Kasumi-1 (cell line): ENCODE results near the gene ERVK3-1.
"Not testable (repeated sequence)": the region's sequence is repeated elsewhere in the genome, so short reads cannot be mapped to it uniquely, and the experiment has no call there.

Source experiments
- DNase-seq, 2 experiments: peaks; one replicate each; lab custom pipeline; 2025; lab: John Stamatoyannopoulos, UW

ERVK3-1 gene, protein sequence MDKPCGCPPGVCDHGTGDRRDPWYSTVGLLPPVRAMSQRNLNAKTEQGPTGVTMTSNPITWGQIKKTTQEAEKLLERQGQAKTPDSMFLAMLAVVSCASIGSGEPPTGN

GRCh38 chr19:58305065-58305931, at the start of gene ERVK3-1:
ERVK3-1 (plus strand) TSS chr19:58305377; CDS start chr19:58312169, 6,792 bp downstream.
- DNase-seq, result peak; percentile 97 to 98

- DNase-seq, result not testable (repeated sequence)
Observed at GRCh38 chr19:58258259-58258658, 46.9 kb upstream of the ERVK3-1 start.

DNA sequence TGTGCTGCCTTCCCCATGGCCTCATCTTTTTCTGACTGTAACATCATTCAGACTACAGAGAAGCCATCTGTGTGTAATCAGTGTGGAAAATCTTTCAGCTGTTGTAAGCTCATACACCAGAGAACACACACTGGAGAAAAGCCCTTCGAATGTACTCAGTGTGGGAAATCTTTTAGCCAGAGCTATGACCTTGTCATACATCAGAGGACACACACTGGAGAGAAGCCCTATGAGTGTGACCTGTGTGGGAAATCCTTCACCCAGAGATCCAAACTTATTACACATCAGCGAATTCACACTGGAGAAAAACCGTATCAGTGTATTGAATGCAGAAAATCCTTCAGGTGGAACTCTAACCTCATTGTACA, 43.6 kb upstream of the ERVK3-1 start:
- no peak for DNase-seq

- DNase-seq, result no peak
Observed at GRCh38 chr19:58261968-58262921, 42.9 kb upstream of the ERVK3-1 start.

GRCh38 chr19:58262922-58263296, 42.3 kb upstream of the ERVK3-1 start:
- no peak for DNase-seq

GRCh38 chr19:58265100-58265499, 40.1 kb upstream of the ERVK3-1 start:
- no peak for DNase-seq

GRCh38 chr19:58268344-58268743, 36.8 kb upstream of the ERVK3-1 start:
- peak in 1 of 2 experiments; percentile 3 for DNase-seq

- DNase-seq, result no peak
Observed at GRCh38 chr19:58274771-58275201, 30.4 kb upstream of the ERVK3-1 start.

DNA sequence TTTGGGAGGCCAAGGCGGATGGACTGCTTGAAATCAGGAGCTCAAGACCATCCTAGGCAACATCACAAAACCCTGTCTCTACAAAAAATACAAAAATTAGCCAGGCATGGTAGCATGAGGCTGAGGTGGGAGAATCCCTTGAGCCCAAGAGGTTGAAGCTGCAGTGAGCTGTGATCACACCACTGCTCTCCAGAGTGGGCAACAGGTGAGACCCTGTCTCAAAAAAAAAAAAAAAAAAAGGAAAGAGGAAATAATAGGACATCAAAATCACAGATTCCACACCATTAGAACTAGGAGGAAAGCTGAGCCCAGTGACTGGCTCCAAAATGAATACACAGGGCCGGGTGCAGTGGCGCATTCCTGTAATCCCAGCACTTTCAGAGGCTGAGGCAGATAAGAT, 29.6 kb upstream of the ERVK3-1 start:
- DNase-seq, result no peak

DNA sequence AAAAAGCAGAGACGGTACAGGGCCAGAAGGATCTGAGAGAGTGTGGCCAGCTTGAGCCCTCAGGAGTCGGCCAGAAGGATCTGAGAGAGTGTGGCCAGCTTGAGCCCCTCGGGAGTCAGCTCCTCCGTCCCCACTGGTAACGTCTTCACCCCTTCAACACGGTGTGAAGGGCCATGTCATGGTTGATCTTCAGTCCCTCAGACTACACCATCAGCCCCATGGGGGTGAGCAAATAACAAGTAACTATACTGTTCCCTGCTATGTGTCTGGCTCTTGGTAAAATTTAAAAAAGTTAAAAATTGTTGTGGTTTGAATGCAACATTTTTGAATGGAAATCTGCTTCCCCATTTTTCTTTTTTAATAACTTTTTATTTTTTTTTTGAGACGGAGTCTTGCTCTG, 28.0 kb upstream of the ERVK3-1 start:
- DNase-seq, result no peak

DNA sequence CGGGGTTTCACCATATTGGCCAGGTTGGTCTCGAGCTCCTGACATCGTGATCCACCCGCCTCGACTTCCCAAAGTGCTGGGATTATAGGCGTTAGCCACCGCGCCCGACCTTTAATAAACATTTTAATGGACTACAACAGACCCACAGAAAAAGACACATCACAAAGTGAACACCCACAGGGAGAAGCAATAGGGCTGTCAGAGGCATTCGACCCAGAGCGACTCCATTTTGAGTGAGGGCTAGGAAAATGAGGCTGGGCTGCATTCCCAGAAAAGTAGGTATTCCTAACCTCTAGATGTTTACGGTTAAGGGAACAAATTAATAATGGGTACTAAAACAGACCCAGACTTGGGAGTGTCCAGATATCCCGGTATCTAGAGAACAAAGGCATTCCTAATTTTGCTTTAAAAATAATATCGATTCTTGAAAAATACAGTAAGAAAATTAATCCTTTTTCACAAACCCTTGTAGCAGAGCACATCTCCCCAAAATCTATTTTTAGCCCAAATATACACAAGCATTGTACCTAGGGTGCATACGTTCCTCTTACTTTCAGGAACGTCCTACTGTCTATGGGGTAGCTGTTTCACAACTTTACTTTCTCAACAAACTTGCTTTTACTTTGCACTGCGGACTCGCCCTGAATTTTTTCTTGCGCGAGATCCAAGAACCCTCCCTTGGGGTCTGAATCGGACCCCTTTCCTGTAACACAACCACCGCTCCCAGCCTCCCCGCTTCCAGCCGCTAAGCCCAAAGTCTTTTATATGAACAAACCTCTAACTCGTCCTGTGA, 27.2 kb upstream of the ERVK3-1 start:
- peak in 1 of 2 experiments; percentile 72 for DNase-seq

DNA sequence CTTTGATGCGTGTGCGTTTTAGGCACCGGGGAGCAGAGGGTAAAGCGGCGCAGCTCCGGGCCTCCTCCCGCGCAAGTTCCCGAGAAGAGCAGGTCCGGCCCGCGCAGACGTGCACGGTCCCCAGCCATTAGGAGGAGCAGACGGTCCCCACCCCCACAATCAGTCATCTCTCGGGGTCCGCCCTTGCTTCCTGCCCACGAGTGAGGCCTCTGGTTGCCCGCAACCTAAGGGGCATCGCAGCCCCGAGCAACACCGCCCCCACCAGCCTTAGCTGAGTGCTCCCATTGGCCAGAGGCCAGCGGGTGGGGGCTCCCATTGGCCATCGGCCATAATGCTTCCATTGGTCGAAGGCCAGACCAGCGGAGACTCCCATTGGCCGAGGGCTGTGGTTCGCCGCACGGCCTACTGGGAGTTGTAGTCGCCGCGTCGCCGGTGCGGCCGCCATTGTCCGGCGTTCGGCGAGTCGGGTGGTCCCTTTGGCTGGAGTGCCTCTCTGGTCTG, 26.6 kb upstream of the ERVK3-1 start, which contains the start of gene ZNF8:
Gene ZNF8 (plus strand): TSS at position 415 of the 501 bp plus-strand sequence. CDS start 127 bp downstream, outside the sequence.
- DNase-seq, result peak; percentile 96

- DNase-seq, result peak in 1 of 2 experiments; percentile 31
Observed at GRCh38 chr19:58279042-58279924, 25.9 kb upstream of the ERVK3-1 start.

- no peak for DNase-seq
Observed at GRCh38 chr19:58279925-58280316, 25.3 kb upstream of the ERVK3-1 start.

GRCh38 chr19:58284199-58284598, 21.0 kb upstream of the ERVK3-1 start:
- no peak for DNase-seq

DNA sequence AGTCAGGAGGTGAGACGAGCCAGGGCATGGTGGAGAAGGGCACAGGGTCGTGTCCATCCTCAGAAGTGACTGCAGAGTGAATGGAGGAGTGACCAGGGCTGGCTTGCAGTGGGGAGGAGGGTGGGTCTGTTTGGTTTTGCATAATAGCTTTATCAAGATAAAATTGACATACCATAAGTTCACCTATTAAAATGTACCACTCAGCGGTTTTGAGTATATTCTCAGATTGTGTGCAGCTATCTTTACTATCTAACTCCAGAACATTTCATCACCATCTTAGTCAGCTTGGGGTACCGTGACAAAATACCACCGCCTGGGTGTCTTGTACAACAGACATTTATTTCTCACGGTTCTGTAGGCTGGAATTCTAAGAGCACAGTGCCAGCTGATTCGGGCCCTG, 13.2 kb upstream of the ERVK3-1 start:
- no peak for DNase-seq

DNA sequence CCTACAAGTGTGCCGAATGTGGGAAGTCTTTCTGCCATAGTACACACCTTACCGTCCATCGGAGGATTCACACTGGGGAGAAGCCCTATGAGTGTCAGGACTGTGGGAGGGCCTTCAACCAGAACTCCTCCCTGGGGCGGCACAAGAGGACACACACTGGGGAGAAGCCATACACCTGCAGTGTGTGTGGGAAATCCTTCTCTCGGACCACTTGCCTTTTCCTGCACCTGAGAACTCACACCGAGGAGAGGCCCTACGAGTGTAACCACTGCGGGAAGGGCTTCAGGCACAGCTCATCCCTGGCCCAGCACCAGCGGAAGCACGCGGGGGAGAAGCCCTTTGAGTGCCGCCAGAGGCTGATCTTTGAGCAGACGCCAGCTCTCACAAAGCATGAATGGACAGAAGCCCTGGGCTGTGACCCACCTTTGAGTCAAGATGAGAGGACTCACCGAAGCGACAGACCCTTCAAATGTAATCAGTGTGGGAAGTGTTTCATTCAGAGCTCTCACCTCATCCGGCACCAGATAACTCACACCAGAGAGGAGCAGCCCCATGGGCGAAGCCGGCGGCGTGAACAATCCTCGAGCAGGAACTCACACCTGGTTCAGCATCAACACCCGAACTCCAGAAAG, 10.3 kb upstream of the ERVK3-1 start:
- DNase-seq, result no peak

DNA sequence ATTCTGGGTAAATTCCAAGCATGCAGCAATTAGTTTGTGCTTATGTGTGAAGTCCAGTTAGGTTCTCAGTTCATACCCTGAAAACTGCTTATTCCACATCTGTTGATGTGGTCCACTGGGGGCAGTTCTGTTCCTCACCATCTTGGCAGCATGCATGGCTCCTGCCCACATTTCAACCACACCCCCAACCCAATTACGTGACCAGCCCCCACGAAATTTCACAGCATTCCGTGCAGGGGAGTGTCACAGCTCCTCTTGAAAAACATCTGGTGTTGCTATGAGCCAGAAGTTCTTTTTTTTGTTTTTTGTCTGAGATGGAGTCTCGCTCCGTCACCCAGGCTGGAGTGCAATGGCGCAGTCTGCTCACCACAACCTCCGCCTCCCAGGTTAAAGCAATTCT, 9.1 kb upstream of the ERVK3-1 start:
- no peak for DNase-seq

DNA sequence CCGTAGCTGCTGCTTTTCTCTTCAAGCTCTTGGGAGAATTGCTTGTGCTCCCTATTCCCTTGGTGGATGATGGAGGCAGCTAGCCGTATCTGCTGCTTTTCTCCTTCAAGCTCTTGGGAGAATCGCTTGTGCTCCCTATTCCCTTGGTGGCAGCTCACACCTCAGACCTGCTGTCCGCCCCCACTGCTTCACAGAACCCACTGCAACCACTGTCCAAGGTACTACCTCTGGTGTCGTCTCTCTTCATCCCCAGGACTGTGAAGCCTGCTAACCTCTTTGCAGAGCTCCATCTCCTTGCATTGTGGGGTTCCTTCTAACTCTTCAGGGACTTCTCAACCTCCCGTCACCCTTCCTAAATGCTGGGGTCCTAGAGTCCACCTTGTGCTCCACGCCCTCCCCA, 4.6 kb upstream of the ERVK3-1 start:
- DNase-seq, result no peak

DNA sequence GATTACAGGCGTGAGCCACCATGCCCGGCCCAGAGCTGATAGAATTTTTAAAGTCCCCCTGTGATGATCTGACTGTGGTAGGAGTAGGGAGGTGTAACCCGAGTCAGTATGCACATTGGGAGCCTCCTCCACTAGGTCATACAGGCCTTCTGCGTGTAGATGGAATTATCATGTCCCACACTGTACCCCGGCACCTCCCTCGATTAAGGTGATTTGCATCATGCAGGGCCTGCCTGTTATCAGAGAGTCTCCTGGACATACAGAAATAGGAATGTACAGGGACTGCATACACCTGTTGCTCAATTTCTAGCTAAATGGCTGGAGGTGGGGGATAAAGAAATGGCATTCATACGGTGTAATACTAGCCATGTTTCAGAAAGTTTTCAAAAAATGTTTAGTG, 922 bp upstream of the ERVK3-1 start:
- DNase-seq, result no peak
